Right lobe of liver (tissue), 4 donors: ENCODE results near the gene MYH14.

Source experiments
- POLR2A ChIP-seq: fragments of 450-650 bp; IDR thresholded peaks from one replicate; pipeline ENCODE4 v1.6.1; 2017; ENCODE audit warnings: antibody characterized with exemption, mild to moderate bottlenecking
- TF ChIP-seq, protein P1 (sequence below), 4 donors: fragments of 200-600 bp in 3 of 4; fragments of 450-650 bp in 1 of 4; IDR thresholded peaks; one replicate each; pipeline versions ENCODE4 v1.5.1 to v1.8.0; 2016 to 2022; ENCODE audit warnings: antibody characterized with exemption in 4 of 4, mild to moderate bottlenecking in 2 of 4
- donor health status: DM: no; HTN: no; CAD: no.
- donor health status: DM: no; HTN: no; CAD: no.
- donor health status: DM: no; HTN: yes; CAD: no.

DNA sequence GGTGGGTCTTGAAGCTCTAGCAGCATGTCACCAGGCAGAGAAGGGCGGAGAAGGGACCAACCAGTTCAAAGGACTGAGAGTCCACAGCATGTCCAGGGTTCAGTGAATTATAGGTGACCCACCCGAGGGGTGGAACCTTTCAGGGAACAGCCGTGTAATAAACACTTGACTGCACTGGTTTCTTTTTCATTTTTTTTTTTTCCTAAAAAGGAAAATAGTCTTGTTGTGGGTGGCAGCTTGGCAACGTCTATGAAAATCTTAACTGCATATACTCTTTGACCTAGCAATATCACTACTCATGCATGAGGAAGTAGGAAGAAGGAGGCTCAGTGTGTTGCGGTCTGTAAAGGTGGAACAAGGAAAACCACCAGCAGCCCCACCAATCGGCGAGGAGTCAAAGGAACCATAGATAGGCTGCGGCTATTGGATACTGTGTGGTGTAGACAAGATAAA, 13.0 kb upstream of the MYH14 start:
- TF ChIP-seq, protein P1, sequence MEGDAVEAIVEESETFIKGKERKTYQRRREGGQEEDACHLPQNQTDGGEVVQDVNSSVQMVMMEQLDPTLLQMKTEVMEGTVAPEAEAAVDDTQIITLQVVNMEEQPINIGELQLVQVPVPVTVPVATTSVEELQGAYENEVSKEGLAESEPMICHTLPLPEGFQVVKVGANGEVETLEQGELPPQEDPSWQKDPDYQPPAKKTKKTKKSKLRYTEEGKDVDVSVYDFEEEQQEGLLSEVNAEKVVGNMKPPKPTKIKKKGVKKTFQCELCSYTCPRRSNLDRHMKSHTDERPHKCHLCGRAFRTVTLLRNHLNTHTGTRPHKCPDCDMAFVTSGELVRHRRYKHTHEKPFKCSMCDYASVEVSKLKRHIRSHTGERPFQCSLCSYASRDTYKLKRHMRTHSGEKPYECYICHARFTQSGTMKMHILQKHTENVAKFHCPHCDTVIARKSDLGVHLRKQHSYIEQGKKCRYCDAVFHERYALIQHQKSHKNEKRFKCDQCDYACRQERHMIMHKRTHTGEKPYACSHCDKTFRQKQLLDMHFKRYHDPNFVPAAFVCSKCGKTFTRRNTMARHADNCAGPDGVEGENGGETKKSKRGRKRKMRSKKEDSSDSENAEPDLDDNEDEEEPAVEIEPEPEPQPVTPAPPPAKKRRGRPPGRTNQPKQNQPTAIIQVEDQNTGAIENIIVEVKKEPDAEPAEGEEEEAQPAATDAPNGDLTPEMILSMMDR (IDR thresholded peaks at IDR 0.05) = no peak
- TF ChIP-seq POLR2A = no peak
